Common myeloid progenitor, CD34-positive (primary cell): ENCODE data around the gene C20orf204.

ENCODE experiments used
- CTCF ChIA-PET: fragments of 350-600 bp; sonication (Branson Sonifier 250); formaldehyde crosslinking; loops from one replicate; lab custom pipeline; 2021; ENCODE audit warnings: antibody characterized with exemption; lab: Charles Lee
- POLR2A ChIA-PET: fragments of 350-600 bp; sonication (Branson Sonifier 250); formaldehyde crosslinking; loops from one replicate; lab custom pipeline; 2021; ENCODE audit warnings: antibody characterized with exemption; lab: Charles Lee
- DNase-seq, 3 donors: peaks; one replicate each; pipeline versions ENCODE4 v3.0.0 to v3.0.0-alpha.2; 2013
- H3K27ac ChIP-seq, 2 experiments: 1 replicate in 1 of 2; 2 replicates in 1 of 2; pipeline ENCODE4 v1.7.0; 2013; ENCODE audit warnings: inconsistent platforms in 2 of 2, low read length in 2 of 2, mild to moderate bottlenecking in 2 of 2, low read depth in 1 of 2, moderate library complexity in 1 of 2; ENCODE audit not compliant: severe bottlenecking in 2 of 2, insufficient read depth in 1 of 2, poor library complexity in 1 of 2
- H3K27me3 ChIP-seq, 5 experiments: replicated peaks in 2 of 5; 1 replicate in 3 of 5; 2 replicates in 2 of 5; pipeline versions ENCODE4 v1.6.1 to v1.7.0; 2013; ENCODE audit warnings: low read length in 4 of 5, mild to moderate bottlenecking in 2 of 5, moderate library complexity in 2 of 5, inconsistent platforms in 1 of 5; ENCODE audit not compliant: insufficient read depth in 5 of 5, control insufficient read depth in 4 of 5
- H3K36me3 ChIP-seq, 4 experiments: 1 replicate in 2 of 4; 2 replicates in 2 of 4; pipeline versions ENCODE4 v1.6.1 to v1.7.0; 2013; ENCODE audit warnings: low read length in 3 of 4, control low read depth in 1 of 4, mild to moderate bottlenecking in 1 of 4; ENCODE audit not compliant: control insufficient read depth in 4 of 4, insufficient read depth in 4 of 4
- H3K4me1 ChIP-seq, 4 experiments: 1 replicate in 3 of 4; 2 replicates in 1 of 4; pipeline versions ENCODE4 v1.6.1 to v1.7.1; 2013; ENCODE audit warnings: low read length in 3 of 4, mild to moderate bottlenecking in 3 of 4, control low read depth in 1 of 4, inconsistent platforms in 1 of 4, moderate library complexity in 1 of 4; ENCODE audit not compliant: control insufficient read depth in 4 of 4, insufficient read depth in 4 of 4; ENCODE audit errors: control extremely low read depth in 1 of 4
- H3K4me3 ChIP-seq, 7 experiments: 1 replicate in 4 of 7; 2 replicates in 3 of 7; pipeline versions ENCODE4 v1.5.1 to v1.7.0; 2013; ENCODE audit warnings: mild to moderate bottlenecking in 7 of 7, low read length in 6 of 7, moderate library complexity in 6 of 7, inconsistent platforms in 2 of 7, low read depth in 2 of 7, control low read depth in 1 of 7; ENCODE audit not compliant: insufficient read depth in 4 of 7, control insufficient read depth in 1 of 7; ENCODE audit errors: extremely low read depth in 1 of 7
- H3K9me3 ChIP-seq, 5 experiments: 1 replicate in 4 of 5; 2 replicates in 1 of 5; pipeline versions ENCODE4 v1.6.1 to v1.7.1; 2013; ENCODE audit warnings: low read length in 4 of 5, mild to moderate bottlenecking in 2 of 5, inconsistent platforms in 1 of 5, low read depth in 1 of 5, moderate library complexity in 1 of 5; ENCODE audit not compliant: control insufficient read depth in 4 of 5, insufficient read depth in 2 of 5; ENCODE audit errors: control extremely low read depth in 1 of 5
- WGBS: methylation state at CpG from one replicate; pipeline ENCODE4 v1.1.5; 2013; ENCODE audit not compliant: insufficient coverage; 5-methylcytosine and 5-hydroxymethylcytosine counted together

Gene C20orf204

GRCh38 chr20:64025826-64026412 is 10.1 kb upstream of the C20orf204 start:
- POLR2A ChIA-PET: no interaction called here
- no peaks in the 10 kb centered on the region for H3K27me3 ChIP-seq
- 89% methylated on average over 24 of the region's 29 CpGs for WGBS
- H3K4me3 ChIP-seq: no peak overlapping the region
- H3K9me3 ChIP-seq: no peaks in the 10 kb centered on the region
- H3K36me3 ChIP-seq: peaks cover 31 to 97% (median 83%) of the 10 kb centered on the region in 4 experiments
- DNase-seq: no peak
- no peaks in the 10 kb centered on the region for H3K4me1 ChIP-seq
- no peak overlapping the region for H3K27ac ChIP-seq
- CTCF ChIA-PET: interaction anchor here (3.1 kb wide), 1 partner anchor 12 kb away, joined by 16 read pairs; no protein-coding TSS in a partner anchor

- H3K27me3 ChIP-seq: no peaks in the 10 kb centered on the region
- H3K27ac ChIP-seq: no peak overlapping the region
- no peaks in the 10 kb centered on the region for H3K4me1 ChIP-seq
- CTCF ChIA-PET: interaction anchor here (1.4 to 3.1 kb wide), 2 partner anchors 10 to 29 kb away, joined by 5 to 16 read pairs; no protein-coding TSS in a partner anchor
- 98% methylated on average over 17 of the region's 24 CpGs for WGBS
- H3K36me3 ChIP-seq: peaks cover 30 to 95% (median 85%) of the 10 kb centered on the region in 4 experiments
- no peaks in the 10 kb centered on the region for H3K9me3 ChIP-seq
- POLR2A ChIA-PET: interaction anchor here (0.5 kb wide), 1 partner anchor 31 kb away, joined by 5 read pairs; no protein-coding TSS in a partner anchor
- no peak overlapping the region for H3K4me3 ChIP-seq
- no peak for DNase-seq
Observed at GRCh38 chr20:64027981-64028685, 7.8 kb upstream of the C20orf204 start.

- no peak for DNase-seq
- H3K27ac ChIP-seq: no peak overlapping the region
- no peaks in the 10 kb centered on the region for H3K9me3 ChIP-seq
- H3K4me3 ChIP-seq: no peak overlapping the region
- 98% methylated on average over 37 of the region's 38 CpGs for WGBS
- no peaks in the 10 kb centered on the region for H3K27me3 ChIP-seq
- peaks cover 26 to 93% (median 81%) of the 10 kb centered on the region in 4 experiments for H3K36me3 ChIP-seq
- POLR2A ChIA-PET: no interaction called here
- no peaks in the 10 kb centered on the region for H3K4me1 ChIP-seq
- CTCF ChIA-PET: interaction anchor here (1.0 to 3.1 kb wide), 2 partner anchors 9 to 10 kb away, joined by 3 to 16 read pairs; no protein-coding TSS in a partner anchor
Observed at GRCh38 chr20:64029293-64030117, 6.5 kb upstream of the C20orf204 start.

GRCh38 chr20:64030371-64031134 is 5.4 kb upstream of the C20orf204 start:
- no peaks in the 10 kb centered on the region for H3K27me3 ChIP-seq
- H3K9me3 ChIP-seq: no peaks in the 10 kb centered on the region
- H3K4me1 ChIP-seq: peaks cover 0 to 3% (median 0%) of the 10 kb centered on the region in 4 experiments
- peaks cover 20 to 88% (median 76%) of the 10 kb centered on the region in 4 experiments for H3K36me3 ChIP-seq
- DNase-seq: no peak
- POLR2A ChIA-PET: no interaction called here
- H3K4me3 ChIP-seq: no peak overlapping the region
- no peak overlapping the region for H3K27ac ChIP-seq
- CTCF ChIA-PET: interaction anchor here (1.0 to 1.2 kb wide), 2 partner anchors 9 to 22 kb away, joined by 3 to 5 read pairs; no protein-coding TSS in a partner anchor
- 96% methylated on average over 19 of the region's 20 CpGs for WGBS

- Histone ChIP-seq H3K4me3 (no peak overlapping the region), H3K27me3 (no peaks in the 10 kb centered on the region), H3K9me3 (no peaks in the 10 kb centered on the region), H3K27ac (no peak overlapping the region), H3K36me3 (peaks cover 17 to 75% (median 71%) of the 10 kb centered on the region in 4 experiments), H3K4me1 (peaks cover 0 to 16% (median 8%) of the 10 kb centered on the region in 4 experiments)
- ChIA-PET POLR2A (no interaction called here), CTCF (interaction anchor here (1.0 to 1.2 kb wide), 3 partner anchors 10 to 20 kb away, joined by 3 to 5 read pairs (median 3); no protein-coding TSS in a partner anchor)
- WGBS: 98% methylated on average over 19 of the region's 19 CpGs
- no peak for DNase-seq
Observed at GRCh38 chr20:64031822-64032314, 4.1 kb upstream of the C20orf204 start.
